Nucleus accumbens (tissue), 56 donors: ENCODE measurements around the gene CCDC24.

Experiments
- DNase-seq, 56 donors: peaks; one replicate each; lab custom pipeline; 2025; lab: John Stamatoyannopoulos, UW

The CCDC24 gene

GRCh38 chr1:44035726-44036408 is 44.5 kb downstream of the CCDC24 start:
- DNase-seq, result peak in 10 of 56 donors; percentile 7 to 45 (median 22)

GRCh38 chr1:44036409-44037139 is 45.2 kb downstream of the CCDC24 start:
- DNase-seq, result peak in 48 of 56 donors; percentile 23 to 87 (median 64)

- no peak for DNase-seq
Observed at GRCh38 chr1:44037154-44037553, 45.8 kb downstream of the CCDC24 start.

GRCh38 chr1:44038876-44039657 is 47.7 kb downstream of the CCDC24 start:
- no peak for DNase-seq

DNA sequence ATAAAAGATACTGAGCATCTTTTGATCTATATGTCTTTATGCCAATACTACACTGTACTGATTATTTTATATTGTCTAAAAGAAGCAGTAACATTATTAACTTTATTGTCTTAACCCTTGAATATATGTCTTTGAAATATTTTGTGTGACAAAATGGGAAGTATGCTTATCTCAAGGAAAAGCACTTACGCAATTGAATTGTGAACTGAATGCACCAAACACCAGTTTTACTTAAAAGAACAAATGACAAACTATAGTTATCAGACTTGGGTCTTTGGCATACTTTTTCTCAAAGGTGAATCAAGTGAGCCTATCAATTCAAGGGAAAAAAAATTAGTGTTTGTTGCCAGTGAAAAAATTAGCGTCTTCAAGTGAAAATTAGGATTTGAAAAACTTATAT is 49.0 kb downstream of the CCDC24 start:
- DNase-seq, result no peak

GRCh38 chr1:44040846-44041245 is 49.4 kb downstream of the CCDC24 start:
- no peak for DNase-seq

- no peak for DNase-seq
Observed at GRCh38 chr1:44043176-44044070, 52.0 kb downstream of the CCDC24 start.

DNA sequence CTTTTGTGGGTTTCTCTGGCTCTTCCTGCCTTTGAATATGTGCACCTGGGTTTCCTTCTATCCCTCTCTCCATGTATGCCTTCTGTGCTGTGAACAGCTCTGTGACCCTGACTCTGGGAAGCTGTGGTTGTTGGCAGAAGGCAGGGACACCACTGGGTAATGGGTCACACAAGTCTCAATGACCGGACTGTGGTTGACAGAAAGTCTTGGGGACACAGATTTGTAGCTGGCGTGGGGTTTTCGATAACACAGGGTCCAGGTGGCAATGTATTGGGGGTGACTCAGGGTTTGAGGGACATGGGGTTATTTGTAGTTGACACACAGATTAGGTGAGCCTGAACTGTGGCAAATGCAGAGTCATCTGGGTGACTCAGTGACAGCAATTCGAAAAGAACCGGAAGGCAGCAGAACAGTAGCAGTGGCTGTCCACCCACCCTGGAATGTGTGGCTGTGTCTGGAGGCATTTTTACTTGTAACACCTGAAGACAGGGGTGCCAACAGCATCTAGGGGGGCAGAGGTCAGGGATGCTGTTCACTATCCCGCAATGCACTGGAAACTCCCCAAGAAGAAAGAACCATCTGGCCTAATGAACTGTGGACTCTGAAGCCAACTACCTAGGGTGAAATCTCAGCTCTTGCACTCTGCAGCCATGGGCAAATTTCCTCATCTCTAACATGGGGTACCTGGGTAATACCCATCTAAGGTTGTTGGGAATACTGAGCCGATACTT is 52.8 kb downstream of the CCDC24 start:
- no peak for DNase-seq

DNA sequence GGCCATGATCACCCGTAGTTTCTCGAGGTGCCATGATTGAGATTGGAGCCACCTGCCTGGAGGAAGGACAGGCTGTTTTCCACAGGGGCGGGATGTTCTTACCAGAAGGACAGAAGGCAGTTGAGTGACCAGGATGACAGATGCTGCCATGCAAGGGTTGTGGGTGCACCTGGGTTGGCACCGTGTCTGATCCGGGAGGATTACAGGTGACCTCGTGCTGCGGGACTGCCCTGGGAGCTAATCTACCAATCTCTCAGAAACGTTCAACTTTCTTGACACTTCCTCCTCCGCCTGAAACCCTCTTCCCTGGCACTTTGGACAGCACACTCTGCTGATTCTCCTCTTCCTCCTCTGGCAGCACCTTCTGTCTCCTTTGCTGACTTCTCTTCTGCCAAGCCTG is 53.7 kb downstream of the CCDC24 start:
- DNase-seq, result no peak
